ENCODE data around the gene SACM1L.

SACM1L gene

DNA sequence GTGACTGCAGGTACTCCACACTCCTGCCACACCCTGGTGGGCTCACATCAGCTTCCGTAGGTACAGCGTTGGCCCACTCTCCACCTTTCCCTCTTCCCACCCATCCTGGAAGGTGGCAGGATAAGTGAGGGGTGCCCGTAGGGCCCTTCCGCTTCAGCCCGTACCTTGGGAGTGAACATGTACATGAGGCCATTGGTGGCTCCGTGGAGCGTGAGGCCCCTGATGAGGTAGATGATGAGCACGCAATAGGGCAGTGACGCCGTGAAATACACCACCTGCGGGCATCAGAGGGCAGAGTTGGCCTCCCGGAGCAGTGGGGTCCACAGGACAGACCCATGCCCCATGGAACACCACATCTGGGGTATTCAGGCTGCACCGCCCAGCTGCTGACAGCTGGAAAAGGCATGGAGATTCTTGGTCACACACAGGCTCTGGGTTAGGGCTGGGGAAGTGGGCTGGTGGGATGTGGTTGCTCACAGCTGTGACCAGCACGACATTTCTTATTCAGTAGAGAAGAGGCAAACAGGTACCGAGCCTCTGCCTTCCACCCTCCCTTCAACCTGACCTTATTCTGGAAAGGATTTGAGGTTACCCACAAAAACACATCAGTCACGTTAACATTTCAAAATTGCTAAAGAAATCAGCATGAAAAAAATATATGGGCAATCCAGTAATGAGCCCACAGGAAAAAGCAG lies 83.3 kb downstream of the SACM1L start:
- Mint-ChIP-seq H3K4me1 (ENCODE audit: low read depth) (peaks cover 16% of the 10 kb centered on the region), H3K27me3 (peaks cover 28% of the 10 kb centered on the region), H3K27ac (no peak overlapping the region), H3K4me3 (no peak overlapping the region), H3K36me3 (ENCODE audit: low read depth) (no peaks in the 10 kb centered on the region), H3K9me3 (no peaks in the 10 kb centered on the region)
- no peak for DNase-seq

GRCh38 chr3:45773072-45773471 lies 83.9 kb downstream of the SACM1L start:
- Mint-ChIP-seq H3K4me1 (ENCODE audit: low read depth) (peaks cover 16% of the 10 kb centered on the region), H3K4me3 (no peak overlapping the region), H3K36me3 (ENCODE audit: low read depth) (no peaks in the 10 kb centered on the region), H3K27me3 (peaks cover 28% of the 10 kb centered on the region), H3K27ac (no peak overlapping the region), H3K9me3 (no peaks in the 10 kb centered on the region)
- DNase-seq = no peak

DNA sequence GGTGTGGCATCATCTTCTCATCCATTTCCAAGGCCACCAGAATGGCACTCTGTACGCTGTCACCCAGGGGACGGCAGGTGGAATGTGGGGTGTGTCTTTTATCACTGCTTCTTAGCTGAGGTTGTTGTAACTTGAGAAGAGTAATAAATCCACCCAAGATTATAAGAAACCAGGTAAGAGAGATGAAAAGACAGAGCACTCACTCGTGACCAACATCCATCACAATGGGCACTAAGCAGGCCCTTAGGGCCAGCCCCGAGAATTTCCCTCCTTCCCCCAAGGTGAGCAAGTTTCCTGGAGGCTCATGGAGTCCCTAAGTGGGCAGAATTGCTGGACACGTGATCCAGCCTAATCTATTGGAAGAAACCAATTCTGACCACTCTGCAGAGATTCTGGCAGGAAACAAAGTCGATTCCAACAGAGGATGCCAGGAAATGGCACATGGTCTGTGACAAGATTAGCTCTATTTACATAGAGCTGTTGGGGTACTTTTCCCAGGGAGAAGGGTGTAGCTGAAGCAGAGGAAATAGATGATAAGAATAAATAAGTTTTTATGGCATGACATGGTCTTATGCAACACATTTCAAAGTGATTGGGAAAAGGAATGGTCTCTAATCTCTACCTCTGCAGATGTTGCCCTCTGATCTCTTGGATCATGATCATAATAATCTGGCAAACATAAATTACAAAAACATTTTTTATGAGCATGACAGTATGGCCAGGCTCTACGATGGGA lies 84.7 kb downstream of the SACM1L start:
- Mint-ChIP-seq H3K4me1 (ENCODE audit: low read depth) (peaks cover 16% of the 10 kb centered on the region), H3K27me3 (peaks cover 28% of the 10 kb centered on the region), H3K27ac (no peak overlapping the region), H3K36me3 (ENCODE audit: low read depth) (no peaks in the 10 kb centered on the region), H3K9me3 (no peaks in the 10 kb centered on the region), H3K4me3 (no peak overlapping the region)
- DNase-seq = no peak

- no peaks in the 10 kb centered on the region for H3K9me3 Mint-ChIP-seq
- H3K27ac Mint-ChIP-seq = no peak overlapping the region
- DNase-seq = no peak
- H3K4me1 Mint-ChIP-seq (ENCODE audit: low read depth) = peaks cover 16% of the 10 kb centered on the region
- H3K4me3 Mint-ChIP-seq = no peak overlapping the region
- peaks cover 26% of the 10 kb centered on the region for H3K27me3 Mint-ChIP-seq
- H3K36me3 Mint-ChIP-seq (ENCODE audit: low read depth) = no peaks in the 10 kb centered on the region
These were observed 85.7 kb downstream of the SACM1L start for GRCh38 chr3:45774581-45775521.

DNA sequence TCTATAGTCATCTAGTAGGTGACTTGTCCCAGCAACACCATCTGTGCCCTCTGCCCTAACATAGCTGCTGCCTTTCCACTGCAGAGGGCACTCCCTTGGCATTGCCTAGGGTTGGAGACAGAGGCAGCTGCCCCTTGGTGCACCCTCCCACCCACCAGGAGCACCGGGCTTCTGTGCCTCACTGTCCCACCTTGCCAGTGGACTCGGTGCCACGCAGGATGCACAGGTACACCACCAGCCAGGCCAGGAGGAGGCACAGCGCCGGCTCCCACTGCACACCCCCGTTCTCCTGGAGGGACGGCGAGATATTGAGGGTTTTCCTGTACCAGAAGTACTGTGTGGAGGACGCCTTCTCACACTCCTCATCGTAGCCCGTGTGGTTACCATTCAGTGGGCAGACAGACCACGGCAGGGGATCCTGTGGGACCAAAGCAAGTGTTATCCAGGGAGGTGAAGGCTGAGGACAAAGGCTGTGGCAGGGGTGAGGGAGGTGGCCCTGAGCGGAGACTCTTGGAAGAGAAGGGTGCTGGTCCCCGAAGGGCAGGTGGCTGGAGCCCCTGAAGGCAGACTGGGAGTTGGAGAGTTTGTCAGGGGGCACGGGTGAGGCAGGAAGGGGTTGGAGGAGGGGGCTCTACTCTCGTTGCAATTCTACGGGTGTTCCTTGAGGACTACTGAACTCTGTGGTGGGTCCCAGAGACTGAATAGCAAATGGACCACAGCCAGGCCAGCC lies 86.5 kb downstream of the SACM1L start:
- no peak overlapping the region for H3K4me3 Mint-ChIP-seq
- H3K4me1 Mint-ChIP-seq (ENCODE audit: low read depth) = peaks cover 16% of the 10 kb centered on the region
- DNase-seq = no peak
- no peak overlapping the region for H3K27ac Mint-ChIP-seq
- no peaks in the 10 kb centered on the region for H3K36me3 Mint-ChIP-seq (ENCODE audit: low read depth)
- H3K27me3 Mint-ChIP-seq = peaks cover 18% of the 10 kb centered on the region
- H3K9me3 Mint-ChIP-seq = no peaks in the 10 kb centered on the region

GRCh38 chr3:45776301-45776595 lies 87.1 kb downstream of the SACM1L start:
- peaks cover 16% of the 10 kb centered on the region for H3K4me1 Mint-ChIP-seq (ENCODE audit: low read depth)
- peaks cover 13% of the 10 kb centered on the region for H3K27me3 Mint-ChIP-seq
- H3K27ac Mint-ChIP-seq = no peak overlapping the region
- H3K4me3 Mint-ChIP-seq = no peak overlapping the region
- no peak for DNase-seq
- H3K36me3 Mint-ChIP-seq (ENCODE audit: low read depth) = no peaks in the 10 kb centered on the region
- no peaks in the 10 kb centered on the region for H3K9me3 Mint-ChIP-seq

DNA sequence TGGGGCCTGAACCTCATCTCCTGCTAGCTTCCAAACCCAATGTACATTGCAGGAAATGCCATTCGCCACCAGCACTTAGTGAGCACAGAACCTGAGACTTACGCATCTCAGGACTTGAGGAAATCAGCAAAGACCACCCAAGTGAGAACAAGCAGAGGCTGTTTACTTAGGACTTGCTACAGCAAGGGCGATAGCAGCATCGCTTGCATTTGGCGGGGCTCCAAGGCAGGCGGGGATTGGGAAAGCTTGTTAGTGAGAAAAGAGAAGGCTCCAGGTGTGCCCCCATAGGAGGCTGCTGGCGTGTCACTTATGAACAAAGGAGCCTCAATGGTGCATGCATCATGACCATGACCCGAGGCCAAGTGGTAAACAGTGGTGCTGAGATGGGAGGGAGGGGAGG lies 87.4 kb downstream of the SACM1L start:
- Mint-ChIP-seq H3K4me1 (ENCODE audit: low read depth) (peaks cover 16% of the 10 kb centered on the region), H3K4me3 (no peak overlapping the region)
- no peak for DNase-seq

GRCh38 chr3:45777111-45777745 lies 88.0 kb downstream of the SACM1L start:
- no peak overlapping the region for H3K27ac Mint-ChIP-seq
- H3K4me1 Mint-ChIP-seq (ENCODE audit: low read depth) = peaks cover 11% of the 10 kb centered on the region
- no peaks in the 10 kb centered on the region for H3K9me3 Mint-ChIP-seq
- H3K4me3 Mint-ChIP-seq = no peak overlapping the region
- H3K27me3 Mint-ChIP-seq = peaks cover 7% of the 10 kb centered on the region
- DNase-seq = no peak
- no peaks in the 10 kb centered on the region for H3K36me3 Mint-ChIP-seq (ENCODE audit: low read depth)

More for the DNA sequence above, 87.4 kb downstream of the SACM1L start:
- H3K27me3 Mint-ChIP-seq = peaks cover 12% of the 10 kb centered on the region
- no peaks in the 10 kb centered on the region for H3K36me3 Mint-ChIP-seq (ENCODE audit: low read depth)
- no peak overlapping the region for H3K27ac Mint-ChIP-seq
- H3K9me3 Mint-ChIP-seq = no peaks in the 10 kb centered on the region

DNA sequence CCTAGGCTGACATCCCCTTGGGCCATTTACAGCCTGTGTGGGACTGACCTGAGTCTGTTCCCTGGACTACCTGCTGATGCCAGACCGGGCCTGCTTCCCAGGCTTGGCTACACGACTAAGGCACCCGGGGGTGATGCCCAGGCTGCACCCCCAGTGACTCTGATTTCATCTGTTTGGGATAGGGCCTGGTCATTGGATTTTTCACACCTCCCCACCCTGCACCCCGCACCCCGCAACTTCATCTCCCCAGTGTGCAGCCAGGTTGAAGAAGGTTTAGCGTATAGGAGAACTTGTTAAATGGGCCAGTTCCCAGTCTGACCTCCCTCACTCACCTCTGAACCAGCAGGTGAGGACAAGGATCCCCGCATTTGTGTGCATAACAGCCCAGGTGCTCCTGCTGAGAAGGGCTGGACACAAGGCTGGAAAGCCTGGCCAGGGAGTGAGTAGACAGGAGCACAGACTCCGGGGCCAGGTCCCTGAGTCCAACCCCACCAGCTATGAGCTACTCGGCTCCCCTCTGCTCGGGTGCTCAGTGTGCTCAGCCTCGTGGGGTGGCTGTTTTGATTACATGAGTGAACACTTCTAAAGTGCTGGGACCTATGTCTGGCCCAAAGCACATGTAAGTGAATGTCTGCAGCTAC lies 88.7 kb downstream of the SACM1L start:
- Mint-ChIP-seq H3K36me3 (ENCODE audit: low read depth) (no peaks in the 10 kb centered on the region), H3K9me3 (no peaks in the 10 kb centered on the region), H3K27me3 (peaks cover 7% of the 10 kb centered on the region), H3K4me1 (ENCODE audit: low read depth) (peaks cover 5% of the 10 kb centered on the region), H3K4me3 (no peak overlapping the region), H3K27ac (no peak overlapping the region)
- no peak for DNase-seq

- no peaks in the 10 kb centered on the region for H3K9me3 Mint-ChIP-seq
- H3K4me3 Mint-ChIP-seq = no peak overlapping the region
- H3K27ac Mint-ChIP-seq = no peak overlapping the region
- H3K36me3 Mint-ChIP-seq (ENCODE audit: low read depth) = no peaks in the 10 kb centered on the region
- no peak for DNase-seq
- peaks cover 7% of the 10 kb centered on the region for H3K27me3 Mint-ChIP-seq
- no peaks in the 10 kb centered on the region for H3K4me1 Mint-ChIP-seq (ENCODE audit: low read depth)
These were observed 89.6 kb downstream of the SACM1L start for GRCh38 chr3:45778761-45779201.

DNA sequence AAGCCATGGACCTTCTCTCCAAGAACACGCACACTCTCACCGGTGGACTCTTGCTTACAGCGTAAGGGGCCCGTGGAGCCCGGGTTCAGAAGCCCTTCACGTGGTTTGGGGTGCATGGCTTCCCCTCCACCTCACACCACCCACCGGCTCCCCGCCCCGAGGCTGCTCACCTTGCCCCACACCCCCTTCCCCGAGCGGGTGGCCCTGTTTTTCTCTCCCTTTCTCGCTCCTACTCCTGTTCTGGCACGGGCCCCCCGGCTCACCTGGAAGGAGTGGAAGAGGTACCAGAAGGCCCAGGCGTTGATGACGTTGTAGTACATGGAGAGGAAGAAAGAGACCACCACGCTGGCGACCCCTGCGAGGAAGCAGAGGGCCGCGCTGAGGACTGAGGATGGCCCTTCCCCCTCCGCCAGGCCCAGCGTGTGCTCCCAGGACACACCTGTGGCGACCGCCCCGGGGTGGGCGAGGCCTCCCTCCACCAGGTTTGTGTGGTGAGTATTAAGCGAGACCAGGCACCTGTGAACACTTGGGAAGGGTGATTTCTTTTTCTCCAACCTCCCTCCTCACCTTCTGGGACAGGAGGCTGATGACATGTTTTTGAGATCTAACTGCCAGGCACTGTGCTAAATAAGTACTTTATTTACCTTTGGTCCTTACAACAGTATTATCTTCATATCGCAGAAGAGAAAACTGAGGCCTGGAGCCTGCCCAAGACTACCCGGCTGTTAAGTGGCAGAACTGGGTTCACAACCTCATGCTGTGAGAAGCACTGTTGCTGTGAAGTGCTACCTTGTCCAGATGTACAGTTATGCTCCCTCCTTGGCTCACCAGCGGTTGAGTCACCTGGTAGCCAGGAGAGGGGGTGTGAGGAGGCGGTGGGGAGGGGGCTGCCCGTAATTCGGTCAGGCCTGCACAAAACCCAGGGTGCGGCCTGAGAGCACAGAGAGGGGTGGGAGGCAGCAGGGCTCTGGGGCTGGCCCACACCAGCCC lies 90.8 kb downstream of the SACM1L start:
- Mint-ChIP-seq H3K36me3 (ENCODE audit: low read depth) (no peaks in the 10 kb centered on the region), H3K27ac (no peak overlapping the region), H3K4me1 (ENCODE audit: low read depth) (no peaks in the 10 kb centered on the region), H3K27me3 (peaks cover 7% of the 10 kb centered on the region), H3K4me3 (no peak overlapping the region), H3K9me3 (no peaks in the 10 kb centered on the region)
- no peak for DNase-seq

GRCh38 chr3:45781271-45781670 lies 92.1 kb downstream of the SACM1L start:
- no peaks in the 10 kb centered on the region for H3K27me3 Mint-ChIP-seq
- H3K9me3 Mint-ChIP-seq = no peaks in the 10 kb centered on the region
- DNase-seq = no peak
- no peak overlapping the region for H3K4me3 Mint-ChIP-seq
- no peak overlapping the region for H3K27ac Mint-ChIP-seq
- H3K4me1 Mint-ChIP-seq (ENCODE audit: low read depth) = no peaks in the 10 kb centered on the region
- no peaks in the 10 kb centered on the region for H3K36me3 Mint-ChIP-seq (ENCODE audit: low read depth)

DNA sequence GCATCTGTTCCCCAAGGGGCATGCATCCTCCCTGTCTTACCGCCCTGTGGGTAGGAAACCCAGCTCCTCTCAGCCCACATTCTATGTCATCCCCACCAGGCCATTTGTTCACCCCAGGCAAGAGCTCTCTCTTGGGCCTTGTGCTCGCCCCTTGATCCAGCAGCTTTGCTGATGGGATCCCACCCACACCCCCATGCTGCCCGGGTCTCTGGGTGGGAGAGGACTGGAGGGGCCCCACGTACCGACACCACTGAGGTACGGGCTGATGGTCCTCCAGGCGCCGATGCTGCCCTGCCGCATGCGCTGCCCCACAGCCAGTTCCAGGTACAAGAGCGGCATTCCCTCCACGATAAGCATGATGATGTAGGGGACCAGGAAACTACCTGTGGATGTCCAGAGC lies 92.6 kb downstream of the SACM1L start:
- Mint-ChIP-seq H3K4me1 (ENCODE audit: low read depth) (no peaks in the 10 kb centered on the region), H3K9me3 (no peaks in the 10 kb centered on the region), H3K27me3 (no peaks in the 10 kb centered on the region), H3K4me3 (no peak overlapping the region), H3K27ac (no peak overlapping the region), H3K36me3 (ENCODE audit: low read depth) (no peaks in the 10 kb centered on the region)
- DNase-seq = no peak

Data from activated T-cell treated with anti-CD3 and anti-CD28 coated beads, Interleukin-2, amount 50 U/mL, for 24 hours (primary cell).